MG63 (cell line): ENCODE data around the gene TTC34. TPM values are rescaled to one million over a fixed set of nuclear protein-coding genes. Genes with fewer than 3 reads are reported as not detected.

Experiments
- DNase-seq: peaks from one replicate; pipeline ENCODE4 v3.0.0-alpha.2; 2020
- H3K27me3 ChIP-seq: fragments of 250-450 bp; sonication (Bioruptor Pico); 2 replicates; pipeline ENCODE4 v1.5.1; 2020; ENCODE audit warnings: mild to moderate bottlenecking, moderate library complexity
- H3K36me3 ChIP-seq: fragments of 250-450 bp; sonication (Bioruptor Pico); 2 replicates; pipeline ENCODE4 v1.5.1; 2020; ENCODE audit warnings: mild to moderate bottlenecking, moderate library complexity
- H3K4me3 ChIP-seq: fragments of 250-450 bp; sonication (Bioruptor Pico); 2 replicates; pipeline ENCODE4 v1.5.1; 2020; ENCODE audit warnings: mild to moderate bottlenecking, moderate library complexity
- H3K9me3 ChIP-seq: fragments of 250-450 bp; sonication (Bioruptor Pico); 2 replicates; pipeline ENCODE4 v1.5.1; 2020; ENCODE audit warnings: mild to moderate bottlenecking, moderate library complexity
- total RNA-seq: library from RNA; depleted of rRNA; stranded (reverse); fragments of >200 nt; shearing (Covaris generic); gene quantifications from 2 replicates; pipeline ENCODE4 v1.2.3, GENCODE V29; 2014; ENCODE audit warnings: low replicate concordance

TTC34 gene
- total RNA-seq, 1 experiment from 2014 or later: not detected

GRCh38 chr1:2606881-2607621 lies 194.4 kb downstream of the TTC34 start:
- H3K36me3 ChIP-seq: no peaks in the 10 kb centered on the region
- no peaks in the 10 kb centered on the region for H3K9me3 ChIP-seq
- no peaks in the 10 kb centered on the region for H3K27me3 ChIP-seq
- no peak for DNase-seq
- H3K4me3 ChIP-seq: no peak overlapping the region

DNA sequence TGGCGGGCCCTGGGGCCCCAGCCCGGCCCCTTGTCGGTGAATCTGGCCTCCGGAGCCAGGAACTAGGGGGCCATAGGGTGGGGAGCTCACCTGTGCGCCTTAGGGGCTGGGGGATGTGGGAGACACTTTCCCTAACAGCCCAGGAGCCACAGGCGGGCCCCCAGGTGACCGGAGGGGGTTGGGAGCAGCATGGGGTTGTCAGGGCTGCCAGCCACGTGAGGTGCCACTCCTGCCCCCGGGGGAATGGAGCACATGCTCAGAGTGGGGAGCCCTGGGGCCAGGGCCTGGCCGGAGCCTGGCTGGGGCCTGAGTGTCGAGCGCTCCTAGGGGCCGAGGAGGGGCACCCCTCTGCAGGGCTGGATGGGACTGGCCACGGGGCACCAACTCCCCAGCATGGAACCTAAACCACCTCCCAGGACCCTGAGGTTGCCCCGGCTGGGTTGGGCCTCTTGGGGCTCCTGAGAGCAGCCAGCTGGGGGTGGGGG lies 195.1 kb downstream of the TTC34 start:
- Histone ChIP-seq H3K36me3 (no peaks in the 10 kb centered on the region), H3K9me3 (no peaks in the 10 kb centered on the region), H3K4me3 (no peak overlapping the region), H3K27me3 (no peaks in the 10 kb centered on the region)
- DNase-seq: no peak

DNA sequence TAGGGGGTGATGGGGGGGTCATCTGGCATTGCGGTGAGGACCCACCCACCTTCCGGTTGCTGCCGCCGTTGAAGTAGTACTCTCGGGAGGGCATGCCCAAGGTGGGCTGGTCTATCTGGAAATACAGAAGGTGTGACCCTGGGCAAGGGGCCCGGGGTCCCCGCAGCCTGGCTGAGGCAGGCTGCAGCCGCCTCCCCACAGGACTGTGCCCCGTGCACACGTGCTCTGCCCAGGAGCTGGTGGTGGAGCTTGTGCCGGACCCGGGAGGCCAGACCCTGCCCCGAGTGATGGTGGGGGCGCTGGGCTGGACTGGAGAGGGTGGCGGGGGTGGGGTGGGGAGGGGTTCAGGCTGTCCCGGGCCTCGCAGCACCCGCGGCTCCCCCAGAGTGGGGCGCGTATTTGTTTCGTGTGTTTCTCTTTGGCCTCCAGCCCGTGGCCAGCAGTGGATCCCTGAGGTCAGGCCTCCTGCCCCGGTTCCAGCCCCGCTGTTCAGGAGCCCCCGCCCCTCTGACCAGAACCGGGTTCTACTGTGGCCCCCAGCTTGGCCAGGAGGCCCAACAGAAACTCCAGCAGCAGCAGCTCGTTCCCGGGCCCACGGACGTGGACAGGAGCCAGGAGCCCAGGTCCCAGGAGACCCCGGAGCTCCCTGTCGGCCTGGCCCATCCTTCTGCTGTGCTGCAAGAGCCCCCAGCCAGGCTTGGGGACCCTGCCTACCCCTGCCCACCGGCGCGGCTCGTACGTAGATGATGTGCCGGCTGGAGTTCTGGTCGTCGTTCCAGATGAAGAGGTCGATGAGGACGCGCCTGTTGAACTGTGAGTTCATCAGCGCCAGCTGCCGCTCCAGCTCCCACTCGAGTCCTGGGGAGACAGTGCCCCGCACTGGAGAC lies 195.7 kb downstream of the TTC34 start:
- DNase-seq: no peak
- Histone ChIP-seq H3K36me3 (no peaks in the 10 kb centered on the region), H3K9me3 (no peaks in the 10 kb centered on the region)

DNA sequence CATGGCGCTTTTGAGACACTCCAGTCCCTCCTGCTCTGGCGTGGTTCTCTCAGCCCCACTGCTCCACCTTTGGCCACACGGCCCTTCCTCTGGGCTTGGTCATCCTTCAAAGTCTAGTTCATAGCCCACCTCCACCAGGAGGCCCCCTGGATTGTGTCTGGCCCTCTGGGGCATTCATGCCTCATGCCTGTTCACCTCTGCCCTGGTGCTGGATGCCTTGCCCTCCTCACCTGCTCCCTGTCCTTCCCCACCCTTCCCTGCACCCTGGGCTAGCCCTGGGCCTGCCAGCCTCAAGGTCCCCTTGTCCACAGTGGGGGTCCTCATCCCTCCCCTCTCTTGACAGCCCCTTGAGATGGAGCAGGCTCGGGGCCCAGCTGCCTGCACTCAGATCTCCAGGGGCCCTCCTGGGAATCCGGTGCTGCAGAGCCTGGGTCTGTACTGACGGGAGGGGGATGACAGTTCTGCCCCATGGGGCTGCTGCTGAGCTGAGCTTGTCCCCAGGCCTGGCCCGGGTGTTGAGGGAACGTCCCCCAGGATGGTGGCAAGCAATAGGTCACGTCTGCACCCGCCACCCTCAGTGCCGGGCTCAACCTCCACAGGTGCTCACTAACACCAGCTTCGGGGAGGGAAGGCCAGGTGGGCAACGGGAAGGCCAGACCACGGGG lies 196.5 kb downstream of the TTC34 start:
- no peaks in the 10 kb centered on the region for H3K9me3 ChIP-seq
- no peaks in the 10 kb centered on the region for H3K36me3 ChIP-seq
- DNase-seq: no peak
- no peak overlapping the region for H3K4me3 ChIP-seq
- H3K27me3 ChIP-seq: 0 out of 2 replicates have a peak, but pooled peaks cover 3% of the 10 kb centered on the region

More for the DNA sequence above, 195.7 kb downstream of the TTC34 start:
- Histone ChIP-seq H3K4me3 (no peak overlapping the region), H3K27me3 (0 out of 2 replicates have a peak, but pooled peaks cover 2% of the 10 kb centered on the region)

DNA sequence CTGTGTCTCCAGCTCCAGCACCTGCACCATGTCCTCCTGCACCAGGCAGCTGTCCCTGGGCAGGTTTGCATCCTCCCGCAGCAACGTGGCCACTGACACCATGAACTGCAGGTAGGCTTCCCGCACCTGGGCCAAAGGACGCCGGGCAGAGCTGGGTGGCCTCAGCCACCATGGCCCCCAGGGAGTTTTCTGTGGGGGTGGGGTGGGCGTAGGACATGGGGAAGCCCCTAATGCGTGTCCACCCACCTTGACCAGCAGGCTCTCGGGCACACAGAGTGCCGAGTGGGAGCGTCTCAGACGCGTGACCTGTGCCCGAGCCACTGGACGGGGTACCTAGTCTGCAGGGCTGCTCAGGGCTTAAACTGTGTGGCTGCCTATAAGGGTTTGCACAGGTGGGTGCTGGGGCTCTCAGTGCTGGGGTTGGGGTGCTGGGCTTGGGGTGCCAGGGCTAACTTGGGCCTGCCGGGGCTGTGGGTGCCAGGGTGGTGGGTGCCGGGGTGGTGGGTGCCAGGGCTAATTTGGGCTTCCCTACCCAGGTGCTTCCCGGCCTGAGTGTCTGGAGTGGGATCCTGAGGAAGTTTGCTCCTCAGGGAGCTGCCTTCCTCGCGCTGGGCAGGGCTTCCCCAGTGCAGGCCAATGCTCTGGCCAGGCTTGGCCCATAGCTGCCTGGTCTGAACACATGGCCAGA lies 197.2 kb downstream of the TTC34 start:
- H3K36me3 ChIP-seq: no peaks in the 10 kb centered on the region

GRCh38 chr1:2603521-2604155 lies 197.9 kb downstream of the TTC34 start:
- H3K9me3 ChIP-seq: no peaks in the 10 kb centered on the region; the same call in 1 of the 2 replicates
- no peaks in the 10 kb centered on the region for H3K36me3 ChIP-seq
- H3K27me3 ChIP-seq: 0 out of 2 replicates have a peak, but pooled peaks cover 3% of the 10 kb centered on the region
- DNase-seq: no peak
- no peak overlapping the region for H3K4me3 ChIP-seq

More for the DNA sequence above, 197.2 kb downstream of the TTC34 start:
- Histone ChIP-seq H3K4me3 (no peak overlapping the region), H3K9me3 (no peaks in the 10 kb centered on the region), H3K27me3 (0 out of 2 replicates have a peak, but pooled peaks cover 3% of the 10 kb centered on the region)
- DNase-seq: no peak

- Histone ChIP-seq H3K27me3 (0 out of 2 replicates have a peak, but pooled peaks cover 3% of the 10 kb centered on the region), H3K36me3 (no peaks in the 10 kb centered on the region), H3K9me3 (no peaks in the 10 kb centered on the region; the same call in 1 of the 2 replicates), H3K4me3 (no peak overlapping the region)
- no peak for DNase-seq
These were observed 198.5 kb downstream of the TTC34 start for GRCh38 chr1:2602866-2603520.

GRCh38 chr1:2602311-2602835 lies 199.1 kb downstream of the TTC34 start:
- no peak overlapping the region for H3K4me3 ChIP-seq
- H3K36me3 ChIP-seq: no peaks in the 10 kb centered on the region
- H3K27me3 ChIP-seq: 0 out of 2 replicates have a peak, but pooled peaks cover 3% of the 10 kb centered on the region
- no peaks in the 10 kb centered on the region; the same call in 1 of the 2 replicates for H3K9me3 ChIP-seq
- DNase-seq: no peak

DNA sequence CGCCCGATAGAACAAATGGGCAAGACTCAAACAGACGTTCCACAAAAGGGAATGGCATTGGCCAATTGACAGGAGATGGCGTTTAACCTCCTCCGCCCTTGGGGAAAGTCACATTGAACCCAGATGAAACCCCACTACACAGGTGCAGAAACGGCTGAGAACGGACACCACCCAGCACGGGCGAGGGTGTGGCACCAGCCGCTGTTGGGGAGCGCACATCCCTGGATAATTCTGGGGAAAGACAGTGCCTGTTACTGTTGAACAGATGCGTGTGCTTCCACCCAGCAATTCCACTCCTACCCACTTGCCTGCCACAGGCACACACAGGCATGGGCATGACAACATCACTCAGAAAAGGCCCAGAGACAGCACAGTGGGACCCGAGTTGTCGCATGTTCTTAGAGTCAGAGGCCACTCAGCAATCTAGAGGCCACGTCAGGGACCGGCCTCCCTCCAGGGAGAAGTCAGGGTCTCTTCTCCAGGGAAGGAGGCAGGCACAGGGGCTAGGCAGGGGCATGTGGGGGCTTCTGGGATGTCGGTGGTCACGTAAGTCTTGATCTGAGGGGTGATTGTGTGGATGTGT lies 199.7 kb downstream of the TTC34 start:
- H3K36me3 ChIP-seq: no peaks in the 10 kb centered on the region
- H3K9me3 ChIP-seq: no peaks in the 10 kb centered on the region; the same call in 1 of the 2 replicates
- no peak for DNase-seq
- H3K27me3 ChIP-seq: 0 out of 2 replicates have a peak, but pooled peaks cover 3% of the 10 kb centered on the region
- H3K4me3 ChIP-seq: no peak overlapping the region

GRCh38 chr1:2598329-2598931 lies 203.1 kb downstream of the TTC34 start:
- Histone ChIP-seq H3K4me3 (no peak overlapping the region), H3K9me3 (no peaks in the 10 kb centered on the region; the same call in 1 of the 2 replicates), H3K36me3 (no peaks in the 10 kb centered on the region), H3K27me3 (0 out of 2 replicates have a peak, but pooled peaks cover 3% of the 10 kb centered on the region)
- DNase-seq: no peak

DNA sequence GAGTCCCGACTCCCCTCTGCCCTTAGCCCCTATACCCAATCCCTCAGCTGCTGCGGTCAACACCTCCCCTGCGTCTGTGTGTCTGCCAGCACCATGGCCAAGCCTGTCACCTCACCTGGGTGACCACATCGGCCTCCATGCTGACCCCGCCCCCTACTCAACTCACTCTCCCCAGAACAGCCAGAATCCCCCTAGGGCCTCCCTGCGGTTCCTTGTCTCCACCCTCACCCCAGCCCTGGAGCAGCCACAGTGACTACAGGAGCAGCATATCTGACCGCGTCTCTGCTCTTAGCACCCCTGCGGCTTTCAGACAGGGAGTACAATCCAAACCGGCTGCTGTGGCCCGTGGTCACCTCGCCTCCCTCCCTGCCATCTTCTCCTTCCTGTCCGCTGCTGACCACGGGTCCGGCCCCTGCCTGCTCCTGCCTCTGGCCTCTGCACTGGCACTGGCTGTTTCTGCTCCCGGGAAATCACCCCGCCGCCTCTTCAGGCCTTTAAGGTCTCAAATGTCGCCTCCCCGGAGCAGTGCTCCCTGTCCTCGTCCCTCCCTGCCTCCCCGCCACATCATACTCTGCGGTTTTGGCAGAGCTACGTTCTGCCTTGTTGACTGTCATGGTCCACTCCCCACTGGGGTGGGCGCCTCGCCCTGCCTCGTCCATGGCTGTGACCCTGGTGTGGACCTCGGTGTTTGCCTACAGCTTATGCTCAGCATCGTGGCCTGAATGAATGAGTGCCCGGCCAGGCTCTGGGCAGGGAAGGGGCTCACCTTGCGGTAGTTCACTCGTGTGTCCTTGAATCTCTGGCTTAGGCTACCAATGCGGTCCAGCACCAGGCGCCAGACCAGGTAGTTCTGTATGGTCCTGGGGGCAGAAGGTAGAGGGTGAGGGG lies 203.8 kb downstream of the TTC34 start:
- 0 out of 2 replicates have a peak, but pooled peaks cover 3% of the 10 kb centered on the region for H3K27me3 ChIP-seq
- H3K9me3 ChIP-seq: no peaks in the 10 kb centered on the region; the same call in 1 of the 2 replicates
- H3K4me3 ChIP-seq: no peak overlapping the region
- no peak for DNase-seq
- no peaks in the 10 kb centered on the region for H3K36me3 ChIP-seq

DNA sequence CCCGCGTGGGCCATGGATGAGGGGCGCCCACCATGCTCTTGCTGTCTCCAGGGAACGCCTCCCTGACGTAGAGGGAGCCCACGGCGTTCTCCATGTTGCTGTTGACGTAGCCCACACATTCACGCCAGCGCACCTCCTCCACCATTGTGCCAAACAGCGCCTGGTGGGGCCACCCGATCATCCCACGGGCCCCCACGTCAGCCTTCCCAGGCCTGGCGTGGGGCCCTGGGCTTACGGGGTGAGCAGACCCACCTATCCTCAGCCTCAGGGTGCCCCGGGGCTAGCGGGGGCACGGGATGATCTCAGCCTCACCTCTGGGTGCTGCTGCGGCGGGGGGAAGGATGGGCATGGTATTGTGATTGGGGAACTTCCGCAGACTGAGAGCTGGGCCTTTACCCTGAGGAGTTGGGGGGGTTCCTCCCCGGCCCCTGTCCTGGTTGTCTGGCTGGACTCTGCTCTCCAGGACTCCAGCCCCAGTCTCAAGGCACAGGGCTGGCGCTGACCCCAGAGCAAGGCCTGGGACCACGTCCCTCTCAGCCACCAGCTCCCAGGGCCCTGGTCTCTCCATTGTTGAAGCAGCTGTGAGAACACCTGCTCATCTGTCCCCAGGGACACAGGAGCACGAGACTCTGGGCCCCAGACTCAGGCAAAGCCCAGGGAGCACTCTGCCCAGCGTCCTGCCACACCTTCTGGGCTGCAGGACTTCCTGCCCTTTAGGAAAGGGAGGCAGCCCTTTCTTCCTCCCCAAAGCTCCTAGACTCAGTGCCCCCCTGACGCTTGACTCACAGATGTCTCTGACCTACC lies 204.8 kb downstream of the TTC34 start:
- Histone ChIP-seq H3K9me3 (no peaks in the 10 kb centered on the region; the same call in 1 of the 2 replicates), H3K36me3 (no peaks in the 10 kb centered on the region), H3K27me3 (0 out of 2 replicates have a peak, but pooled peaks cover 3% of the 10 kb centered on the region), H3K4me3 (no peak overlapping the region)
- DNase-seq: no peak
